Mammary epithelial cell (primary cell): ENCODE measurements around the gene SLC30A2.

Experiments
- EZH2 ChIP-seq: IDR thresholded peaks from 2 replicates; pipeline ENCODE4 v1.6.1; 2012; ENCODE audit warnings: low read length, inconsistent platforms, borderline replicate concordance
- TF ChIP-seq, protein P1 (sequence below), 2 donors: IDR thresholded peaks in 1 of 2; conservative IDR thresholded peaks in 1 of 2; 2 replicates each; pipeline ENCODE4 v1.5.1; 2011 to 2012; ENCODE audit warnings: inconsistent platforms in 2 of 2, low read length in 2 of 2, mild to moderate bottlenecking in 2 of 2, control low read depth in 1 of 2, low read depth in 1 of 2; ENCODE audit not compliant: insufficient read depth in 1 of 2; ENCODE audit errors: extremely low read depth in 1 of 2

- TF ChIP-seq, protein P1, sequence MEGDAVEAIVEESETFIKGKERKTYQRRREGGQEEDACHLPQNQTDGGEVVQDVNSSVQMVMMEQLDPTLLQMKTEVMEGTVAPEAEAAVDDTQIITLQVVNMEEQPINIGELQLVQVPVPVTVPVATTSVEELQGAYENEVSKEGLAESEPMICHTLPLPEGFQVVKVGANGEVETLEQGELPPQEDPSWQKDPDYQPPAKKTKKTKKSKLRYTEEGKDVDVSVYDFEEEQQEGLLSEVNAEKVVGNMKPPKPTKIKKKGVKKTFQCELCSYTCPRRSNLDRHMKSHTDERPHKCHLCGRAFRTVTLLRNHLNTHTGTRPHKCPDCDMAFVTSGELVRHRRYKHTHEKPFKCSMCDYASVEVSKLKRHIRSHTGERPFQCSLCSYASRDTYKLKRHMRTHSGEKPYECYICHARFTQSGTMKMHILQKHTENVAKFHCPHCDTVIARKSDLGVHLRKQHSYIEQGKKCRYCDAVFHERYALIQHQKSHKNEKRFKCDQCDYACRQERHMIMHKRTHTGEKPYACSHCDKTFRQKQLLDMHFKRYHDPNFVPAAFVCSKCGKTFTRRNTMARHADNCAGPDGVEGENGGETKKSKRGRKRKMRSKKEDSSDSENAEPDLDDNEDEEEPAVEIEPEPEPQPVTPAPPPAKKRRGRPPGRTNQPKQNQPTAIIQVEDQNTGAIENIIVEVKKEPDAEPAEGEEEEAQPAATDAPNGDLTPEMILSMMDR (conservative IDR thresholded peaks at IDR 0.05 in 1 of 2, IDR thresholded peaks at IDR 0.05 in 1 of 2; ENCODE audit: extremely low read depth in 1 of 2, insufficient read depth in 1 of 2, low read depth in 1 of 2, low read length in 2 of 2), result no peak
- TF ChIP-seq EZH2, result no peak
Measured at GRCh38 chr1:26090893-26091292, 45.0 kb upstream of the SLC30A2 start.
